ENCODE data around the gene AEBP1. TPM values are rescaled to one million over a fixed set of nuclear protein-coding genes. Genes with fewer than 3 reads are reported as not detected.

AEBP1 gene
- total and polyA plus RNA-seq, 7 donors: 2.8 to 22.0 (median 7.8) TPM

DNA sequence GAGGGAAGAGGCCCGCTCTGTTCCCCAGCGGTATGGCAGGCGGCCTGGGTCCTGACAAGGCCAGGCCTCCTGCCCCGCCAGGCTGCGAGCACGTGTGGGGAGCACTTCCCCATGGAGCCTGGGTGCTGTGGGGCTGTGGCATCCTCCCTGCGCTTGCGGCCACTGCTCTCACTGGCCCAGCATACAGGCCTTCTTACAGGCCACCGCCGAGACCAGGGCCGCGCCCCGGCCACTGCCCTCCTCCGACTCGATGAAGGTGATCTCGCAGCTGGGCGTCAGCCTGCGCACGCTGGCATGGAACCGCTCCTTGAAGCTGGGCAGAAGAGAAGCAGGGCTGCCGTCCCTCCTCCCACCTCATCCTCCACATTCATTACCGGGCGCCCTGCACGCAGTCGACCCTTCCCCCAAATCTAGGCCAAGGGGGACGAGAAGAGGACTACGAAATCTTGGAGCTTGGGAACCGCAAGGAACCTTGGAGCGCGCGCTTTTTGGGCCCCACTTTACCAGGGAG is 40.9 kb downstream of the AEBP1 start:
- TF ChIP-seq, protein P1, sequence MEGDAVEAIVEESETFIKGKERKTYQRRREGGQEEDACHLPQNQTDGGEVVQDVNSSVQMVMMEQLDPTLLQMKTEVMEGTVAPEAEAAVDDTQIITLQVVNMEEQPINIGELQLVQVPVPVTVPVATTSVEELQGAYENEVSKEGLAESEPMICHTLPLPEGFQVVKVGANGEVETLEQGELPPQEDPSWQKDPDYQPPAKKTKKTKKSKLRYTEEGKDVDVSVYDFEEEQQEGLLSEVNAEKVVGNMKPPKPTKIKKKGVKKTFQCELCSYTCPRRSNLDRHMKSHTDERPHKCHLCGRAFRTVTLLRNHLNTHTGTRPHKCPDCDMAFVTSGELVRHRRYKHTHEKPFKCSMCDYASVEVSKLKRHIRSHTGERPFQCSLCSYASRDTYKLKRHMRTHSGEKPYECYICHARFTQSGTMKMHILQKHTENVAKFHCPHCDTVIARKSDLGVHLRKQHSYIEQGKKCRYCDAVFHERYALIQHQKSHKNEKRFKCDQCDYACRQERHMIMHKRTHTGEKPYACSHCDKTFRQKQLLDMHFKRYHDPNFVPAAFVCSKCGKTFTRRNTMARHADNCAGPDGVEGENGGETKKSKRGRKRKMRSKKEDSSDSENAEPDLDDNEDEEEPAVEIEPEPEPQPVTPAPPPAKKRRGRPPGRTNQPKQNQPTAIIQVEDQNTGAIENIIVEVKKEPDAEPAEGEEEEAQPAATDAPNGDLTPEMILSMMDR (IDR thresholded peaks at IDR 0.05): no peak
- Histone ChIP-seq H3K36me3 (ENCODE audit: insufficient read depth in 1 of 2, low read depth in 1 of 2) (no peaks in the 10 kb centered on the region), H3K27ac (no peak overlapping the region), H3K4me3 (peak overlapping the region; percentile 63), H3K27me3 (ENCODE audit: insufficient read depth in 3 of 3, low read length in 2 of 3) (peaks cover 0 to 19% (median 4%) of the 10 kb centered on the region in 3 donors), H3K9me3 (no peaks in the 10 kb centered on the region), H3K4me1 (no peaks in the 10 kb centered on the region)
- WGBS, 3 donors: 76 to 80% (median 78%) methylated on average over 29 to 31 of the region's 31 CpGs
- ATAC-seq (peak in 1 of 4 donors; percentile 7), DNase-seq (no peak)
- intact Hi-C loops (cut with DNase I): no loop called here

- ATAC-seq: peak; percentile 10 to 37 (median 23)
- H3K4me3 ChIP-seq: peak overlapping the region; percentile 63
- H3K27ac ChIP-seq: no peak overlapping the region
- WGBS, 3 donors: 12 to 16% (median 14%) methylated on average over 45 to 53 of the region's 53 CpGs
- H3K4me1 ChIP-seq: no peaks in the 10 kb centered on the region
- H3K27me3 ChIP-seq (ENCODE audit: insufficient read depth in 3 of 3, low read length in 2 of 3): peaks cover 0 to 19% (median 4%) of the 10 kb centered on the region in 3 donors
- no peaks in the 10 kb centered on the region for H3K9me3 ChIP-seq
- TF ChIP-seq, protein P1 (IDR thresholded peaks at IDR 0.05): no peak
- intact Hi-C loops (cut with DNase I): no loop called here
- peak in 1 of 2 donors; percentile 53 for DNase-seq
- no peaks in the 10 kb centered on the region for H3K36me3 ChIP-seq (ENCODE audit: insufficient read depth in 1 of 2, low read depth in 1 of 2)
Measured at GRCh38 chr7:44145479-44145968, 41.4 kb downstream of the AEBP1 start.

- H3K27ac ChIP-seq: no peak overlapping the region
- intact Hi-C loops (cut with DNase I): no loop called here
- H3K4me3 ChIP-seq: peak overlapping the region; percentile 63
- WGBS, 3 donors: 22 to 36% (median 27%) methylated on average over 45 to 65 of the region's 65 CpGs
- peak; percentile 82 to 84 for DNase-seq
- H3K36me3 ChIP-seq (ENCODE audit: insufficient read depth in 1 of 2, low read depth in 1 of 2): no peaks in the 10 kb centered on the region
- TF ChIP-seq, protein P1 (IDR thresholded peaks at IDR 0.05): no peak
- peaks cover 0 to 19% (median 4%) of the 10 kb centered on the region in 3 donors for H3K27me3 ChIP-seq (ENCODE audit: insufficient read depth in 3 of 3, low read length in 2 of 3)
- H3K4me1 ChIP-seq: no peaks in the 10 kb centered on the region
- no peaks in the 10 kb centered on the region for H3K9me3 ChIP-seq
- ATAC-seq: peak; percentile 59 to 81 (median 72)
Measured at GRCh38 chr7:44145969-44146911, 42.1 kb downstream of the AEBP1 start.

DNA sequence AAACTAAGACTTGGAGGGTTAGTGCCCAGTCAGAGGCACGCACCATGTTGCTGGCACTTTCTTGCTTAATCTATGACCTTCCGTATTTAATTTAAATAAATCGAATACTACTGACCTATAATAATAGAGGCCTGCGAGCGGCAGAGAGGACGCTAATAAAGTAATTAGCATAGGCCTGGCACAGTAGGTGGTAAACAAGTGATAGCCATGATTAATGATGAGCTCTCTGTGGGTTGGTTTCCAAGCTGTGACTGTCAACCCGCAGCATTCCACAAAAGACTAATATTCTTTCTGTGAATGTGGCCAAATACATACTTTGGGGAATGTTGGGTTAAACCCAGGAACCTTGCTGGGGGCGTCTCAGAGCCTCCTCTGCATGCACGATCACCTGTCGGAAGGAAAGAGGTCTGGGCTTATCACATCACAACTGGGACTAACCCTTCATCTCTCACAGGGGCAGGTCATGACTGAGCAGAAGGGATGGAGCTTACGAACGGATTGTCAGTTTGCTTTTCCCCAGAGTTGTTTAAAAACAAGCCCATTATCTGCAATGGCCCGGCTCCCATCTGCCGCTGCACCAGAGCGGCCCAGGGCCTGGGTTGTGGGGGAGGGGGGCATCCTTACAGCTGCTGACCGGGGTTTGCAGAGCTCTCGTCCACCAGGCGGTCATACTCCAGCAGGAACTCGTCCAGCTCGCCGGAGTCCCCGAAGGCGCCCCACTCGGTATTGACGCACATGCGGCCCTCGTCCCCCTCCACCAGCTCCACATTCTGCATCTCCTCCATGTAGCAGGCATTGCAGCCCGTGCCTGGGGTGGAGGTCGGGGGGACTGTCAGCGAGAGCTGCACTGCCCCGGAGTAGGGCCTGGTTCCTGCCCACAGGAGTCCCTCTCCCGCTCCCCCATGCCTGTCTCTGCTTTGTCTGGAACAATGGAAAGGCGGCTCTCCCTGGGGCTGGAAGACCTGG is 43.2 kb downstream of the AEBP1 start:
- no peaks in the 10 kb centered on the region for H3K36me3 ChIP-seq (ENCODE audit: insufficient read depth in 1 of 2, low read depth in 1 of 2)
- 63 to 66% (median 64%) methylated on average over 30 to 33 of the region's 33 CpGs for WGBS, 3 donors
- no peak overlapping the region for H3K4me3 ChIP-seq
- no peak overlapping the region for H3K27ac ChIP-seq
- ATAC-seq (no peak), DNase-seq (peak in 1 of 2 donors; percentile 54)
- H3K4me1 ChIP-seq: no peaks in the 10 kb centered on the region
- intact Hi-C loops (cut with DNase I): no loop called here
- H3K27me3 ChIP-seq (ENCODE audit: insufficient read depth in 3 of 3, low read length in 2 of 3): peaks cover 0 to 19% (median 4%) of the 10 kb centered on the region in 3 donors
- TF ChIP-seq, protein P1 (IDR thresholded peaks at IDR 0.05): no peak
- H3K9me3 ChIP-seq: no peaks in the 10 kb centered on the region
